GM18507 (cell line): ENCODE measurements around the gene FAM209B.
"Not testable (repeated sequence)": the region's sequence is repeated elsewhere in the genome, so short reads cannot be mapped to it uniquely, and the experiment has no call there.

Experiments
- DNase-seq: peaks from one replicate; pipeline ENCODE4 v3.0.0; 2011; ENCODE audit warnings: low read depth; ENCODE audit not compliant: insufficient read length; ENCODE audit errors: extremely low spot score
- FAIRE-seq: peaks from 2 replicates; lab custom pipeline; 2011; peaks lifted over from hg19 to GRCh38; lab: Jason Lieb, UNC

FAM209B gene, protein sequence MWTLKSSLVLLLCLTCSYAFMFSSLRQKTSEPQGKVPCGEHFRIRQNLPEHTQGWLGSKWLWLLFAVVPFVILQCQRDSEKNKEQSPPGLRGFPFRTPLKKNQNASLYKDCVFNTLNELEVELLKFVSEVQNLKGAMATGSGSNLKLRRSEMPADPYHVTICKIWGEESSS

DNA sequence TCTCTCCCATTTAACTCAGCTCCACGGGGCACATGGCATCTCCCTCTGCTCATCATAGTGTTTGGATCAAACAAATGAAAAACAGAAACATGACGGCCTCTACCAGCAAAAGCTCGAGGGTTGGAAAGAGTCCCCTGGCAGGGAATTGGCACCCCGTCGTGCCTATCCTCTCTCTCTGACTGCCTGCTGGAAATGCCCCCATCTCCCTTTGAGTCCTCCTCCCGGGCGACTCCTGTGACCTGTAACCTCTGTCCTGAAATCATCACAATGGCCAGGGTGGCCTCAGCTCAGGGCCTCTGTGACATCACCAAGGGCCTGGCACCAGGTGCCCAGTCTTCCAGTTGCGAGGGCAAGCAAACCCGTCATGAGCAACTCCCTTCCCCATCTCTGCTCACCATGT is at the start of gene FAM209B:
FAM209B (plus strand) TSS at position 301 of the 400 bp plus-strand sequence; CDS start at position 397, 96 bp downstream.
- not testable (repeated sequence) for DNase-seq, FAIRE-seq

DNA sequence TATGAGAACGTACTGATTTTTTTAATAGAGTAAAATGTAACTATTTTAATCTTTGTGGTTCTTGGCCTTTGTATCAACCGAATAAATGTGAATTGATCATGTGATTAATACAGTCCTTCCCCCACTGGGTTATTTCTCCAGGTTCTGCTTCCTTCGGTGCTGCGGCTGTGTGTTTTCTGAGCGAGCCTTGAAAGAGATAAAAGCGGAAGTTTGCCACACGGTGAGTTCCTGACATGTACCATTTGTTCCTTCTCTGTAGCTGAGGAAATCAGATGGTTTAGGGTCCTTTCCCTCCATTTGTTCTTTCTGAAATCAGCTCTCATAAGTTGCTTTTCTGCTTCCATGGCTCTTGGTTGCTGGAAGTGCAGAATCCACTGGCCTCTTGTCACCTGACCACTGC is 49.1 kb upstream of the FAM209B start:
- no peak for FAIRE-seq
- no peak for DNase-seq

DNA sequence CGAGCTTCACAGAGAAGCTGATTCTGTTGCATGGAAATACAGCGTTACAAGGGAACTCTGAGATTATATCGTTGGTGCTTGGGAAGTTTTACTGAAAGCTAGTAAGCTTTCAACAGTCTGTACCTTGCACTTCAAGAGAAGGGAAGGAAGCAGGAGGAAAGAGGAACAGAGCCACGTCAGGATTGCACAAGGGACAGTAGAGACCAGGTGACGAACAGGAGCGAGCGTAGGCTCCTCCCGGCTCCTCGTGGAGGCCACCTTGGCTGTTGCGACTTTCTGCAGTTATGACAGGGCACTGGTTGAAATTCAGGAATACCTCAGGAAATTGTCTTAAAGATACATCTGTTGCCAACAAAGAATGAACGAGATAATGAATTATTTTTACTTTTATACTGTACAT is 45.8 kb upstream of the FAM209B start:
- no peak for DNase-seq
- no peak for FAIRE-seq

DNA sequence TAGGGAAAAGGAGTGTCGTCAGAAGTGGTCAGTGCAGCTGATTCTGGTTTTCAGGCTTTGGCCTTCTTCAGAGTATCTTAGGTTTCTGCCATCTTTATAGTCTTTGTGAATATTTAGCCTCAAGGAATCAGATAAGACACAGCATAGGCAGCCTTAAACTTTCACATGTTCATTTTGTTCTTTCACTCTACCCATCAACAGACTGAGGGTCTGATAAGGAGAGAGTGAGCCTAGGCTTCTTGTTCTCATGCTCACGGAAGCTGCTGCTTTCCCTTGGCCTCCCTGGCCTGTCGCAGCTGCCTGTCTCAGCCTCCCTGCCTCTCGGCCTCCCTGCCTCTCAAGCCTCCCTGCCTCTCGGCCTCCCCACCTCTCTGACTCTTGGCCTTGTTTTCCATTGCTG is 44.5 kb upstream of the FAM209B start:
- FAIRE-seq (no peak), DNase-seq (no peak)

DNA sequence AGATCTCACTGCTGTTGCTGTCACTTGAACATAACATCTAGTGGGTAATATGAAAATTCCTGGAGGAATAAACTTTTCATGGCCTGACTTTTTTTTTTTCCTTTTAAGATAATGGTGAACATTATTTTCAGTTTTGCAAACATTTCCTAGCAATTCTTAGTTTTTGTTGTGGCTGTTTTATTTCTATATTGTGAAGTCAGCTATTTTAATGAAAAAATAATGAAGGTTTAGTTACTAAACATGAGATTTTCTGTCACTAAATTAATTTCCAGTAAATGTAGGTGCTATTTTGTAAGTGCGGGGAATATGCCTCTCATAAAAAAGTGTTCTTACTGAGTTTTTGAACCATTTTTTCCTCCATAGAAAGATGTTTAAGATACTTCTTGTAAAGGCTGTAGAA is 31.9 kb upstream of the FAM209B start:
- DNase-seq (no peak), FAIRE-seq (no peak)

DNA sequence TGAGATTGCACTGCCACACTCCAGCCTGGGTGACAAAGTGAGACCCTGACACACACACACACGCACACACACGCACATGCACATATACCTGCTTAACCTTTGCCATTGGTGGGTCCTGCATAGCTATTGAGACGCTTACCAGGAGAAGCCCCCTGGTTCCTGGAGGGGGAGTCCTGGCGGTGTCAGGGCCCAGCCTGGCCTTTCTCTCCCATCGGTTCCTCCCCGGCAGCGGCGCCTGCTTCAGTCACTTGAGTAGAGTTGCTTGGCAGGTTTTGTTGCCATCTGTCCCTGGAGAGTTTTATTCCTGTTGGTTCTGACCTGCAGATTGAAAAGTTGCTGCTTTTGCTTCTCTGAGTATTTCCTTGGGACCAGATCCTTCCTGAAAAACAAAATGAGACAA is 29.1 kb upstream of the FAM209B start:
- FAIRE-seq (no peak), DNase-seq (no peak)

DNA sequence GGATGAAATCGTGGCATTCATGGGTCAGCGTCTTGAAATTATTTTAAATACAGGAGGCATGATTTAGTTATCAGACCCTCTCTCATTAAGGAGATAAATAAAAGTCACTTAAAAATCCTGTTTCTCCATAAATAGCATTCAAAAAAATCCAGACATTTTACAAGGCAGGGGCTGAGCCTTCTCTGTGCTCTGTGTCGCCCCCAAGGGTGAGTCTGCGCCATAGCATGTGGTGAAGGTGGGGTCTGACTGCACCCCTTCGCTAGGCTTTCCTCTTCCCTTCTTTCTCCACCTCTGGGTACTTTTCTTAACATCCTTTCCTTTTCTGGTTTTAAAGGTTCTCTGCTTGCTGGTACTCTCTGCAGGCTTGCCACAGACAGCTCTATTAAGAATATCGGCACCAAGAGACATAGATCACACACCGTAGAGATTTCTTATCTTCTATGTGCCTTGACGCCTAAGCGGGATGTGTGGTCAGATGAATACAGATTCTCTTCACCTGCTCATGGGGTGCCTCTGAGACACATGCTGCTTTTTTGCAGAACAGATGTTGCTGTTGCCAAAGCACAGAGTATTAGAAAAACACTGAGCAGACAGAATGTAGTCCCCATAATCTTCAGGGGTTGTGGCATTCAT is 28.6 kb upstream of the FAM209B start:
- FAIRE-seq (no peak), DNase-seq (no peak)

DNA sequence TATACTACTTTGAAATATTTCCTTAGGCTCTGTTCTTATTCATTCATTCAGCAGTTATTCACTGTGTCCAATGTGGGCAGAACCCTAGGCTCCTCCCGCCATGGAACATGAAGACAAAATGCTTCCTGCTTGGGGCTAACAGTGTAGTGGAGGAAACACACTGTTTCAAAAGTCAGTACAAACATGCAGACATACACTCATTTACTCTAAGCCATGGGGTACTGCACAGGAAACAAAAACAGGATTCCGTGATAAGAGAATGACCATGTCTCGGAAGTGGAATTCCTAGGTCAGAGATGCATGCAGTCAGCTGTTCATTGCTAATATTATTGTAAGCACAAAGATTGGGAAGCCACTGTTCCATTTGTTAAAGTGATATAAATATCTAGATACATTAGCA is 26.9 kb upstream of the FAM209B start:
- no peak for DNase-seq
- FAIRE-seq = no peak

DNA sequence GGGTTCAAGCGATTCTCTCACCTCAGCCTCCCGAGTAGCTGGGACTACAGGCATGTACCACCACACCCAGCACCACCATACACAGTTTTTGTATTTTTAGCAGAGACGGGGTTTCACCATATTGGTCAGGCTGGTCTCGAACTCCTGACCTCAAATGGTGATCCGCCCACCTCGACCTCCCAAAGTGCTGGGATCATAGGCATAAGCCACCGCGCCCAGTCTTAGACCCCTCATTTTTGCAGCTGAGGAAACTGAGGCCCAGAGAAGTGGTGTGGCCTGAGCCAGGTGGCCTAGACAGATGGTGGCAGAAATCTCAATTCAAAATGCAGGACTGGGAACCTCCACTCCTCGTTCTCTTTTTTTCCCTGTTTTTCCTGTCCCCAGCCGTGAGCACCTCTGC is 21.1 kb upstream of the FAM209B start:
- FAIRE-seq (no peak), DNase-seq (no peak)

DNA sequence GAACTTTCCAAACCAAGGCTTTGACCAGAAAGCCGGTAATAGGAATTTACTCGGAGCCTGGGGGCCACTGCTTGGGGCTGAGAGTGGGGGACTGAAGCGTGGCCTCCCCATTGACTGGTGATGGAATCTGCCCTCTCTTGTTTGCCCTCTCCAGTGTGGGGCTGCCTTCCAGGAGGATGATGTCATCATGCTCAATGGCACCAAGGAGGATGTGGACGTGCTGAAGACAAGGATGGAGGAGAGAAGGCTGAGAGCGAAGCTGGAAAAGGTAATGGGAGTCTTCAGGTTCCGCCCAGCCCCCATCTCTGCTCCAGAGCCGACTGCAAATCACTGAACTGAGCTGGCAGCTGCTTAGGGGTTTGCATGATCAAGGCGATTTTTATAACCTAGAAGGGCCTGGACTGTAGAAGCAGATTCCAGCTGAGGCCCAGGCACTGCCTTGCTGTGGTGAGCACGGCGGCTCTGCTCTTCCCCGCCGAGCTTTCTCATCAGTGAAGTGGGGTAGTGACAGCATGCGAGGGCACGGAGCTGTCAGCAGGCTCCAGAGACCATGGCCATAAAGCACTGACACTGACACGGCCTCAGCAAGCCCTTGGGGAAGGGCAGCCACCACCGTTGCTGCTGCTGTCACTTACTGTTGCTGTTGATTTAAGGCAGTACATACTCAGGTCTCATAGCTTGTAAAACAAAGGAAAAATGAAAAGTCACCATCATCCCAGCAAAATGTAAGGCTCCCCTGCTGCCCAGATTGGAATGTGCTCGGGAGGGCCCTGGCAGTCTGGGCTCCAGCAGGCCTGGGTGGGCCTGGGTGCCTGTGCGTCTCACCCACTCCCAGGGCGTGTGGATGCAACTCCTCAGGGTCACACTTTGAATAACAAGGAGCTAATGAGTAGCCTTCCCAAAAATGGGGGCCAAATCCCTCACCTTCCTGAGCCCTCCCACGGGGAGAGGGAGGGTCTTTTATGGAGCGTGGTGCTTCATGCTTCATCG is 19.6 kb upstream of the FAM209B start:
- DNase-seq (no peak), FAIRE-seq (no peak)

DNA sequence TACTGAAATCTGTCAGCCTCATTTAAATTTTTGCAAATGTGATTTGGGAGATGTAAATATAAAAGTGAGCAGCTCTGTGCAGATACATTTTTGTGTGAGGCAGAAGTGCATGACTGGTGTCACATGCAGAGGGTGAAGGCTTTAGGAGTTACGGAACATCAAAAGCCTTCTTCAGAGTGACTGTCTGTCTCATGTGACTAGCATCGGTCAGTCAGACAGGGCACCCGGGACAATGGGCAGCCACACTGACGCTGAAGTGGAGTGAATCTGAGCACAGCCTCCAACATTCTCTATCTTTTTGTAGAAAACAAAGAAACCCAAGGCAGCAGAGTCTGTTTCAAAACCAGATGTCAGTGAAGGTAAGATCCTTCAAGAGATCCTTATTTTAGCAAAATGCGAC is 16.4 kb upstream of the FAM209B start:
- no peak for FAIRE-seq
- no peak for DNase-seq

DNA sequence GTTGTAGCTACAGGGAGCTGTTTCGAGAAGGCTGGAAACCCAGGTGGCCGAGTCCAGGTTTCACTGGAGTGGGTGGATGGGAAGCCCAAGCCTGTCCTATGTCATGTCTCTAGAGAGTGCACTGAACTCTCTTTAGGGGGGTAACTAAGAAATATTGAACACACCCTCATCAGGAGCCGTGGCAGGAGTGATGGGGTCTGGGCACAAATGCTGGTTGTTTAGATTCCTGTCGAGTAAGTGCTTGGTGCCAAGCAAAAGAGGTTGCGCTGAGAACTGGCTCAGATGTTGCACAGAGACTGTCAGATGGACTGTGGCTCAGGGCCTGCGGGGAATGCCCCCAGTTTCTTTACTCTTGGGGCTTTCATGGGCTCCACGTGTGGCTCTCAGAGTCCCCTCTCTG is 15.8 kb upstream of the FAM209B start:
- DNase-seq = no peak
- no peak for FAIRE-seq

DNA sequence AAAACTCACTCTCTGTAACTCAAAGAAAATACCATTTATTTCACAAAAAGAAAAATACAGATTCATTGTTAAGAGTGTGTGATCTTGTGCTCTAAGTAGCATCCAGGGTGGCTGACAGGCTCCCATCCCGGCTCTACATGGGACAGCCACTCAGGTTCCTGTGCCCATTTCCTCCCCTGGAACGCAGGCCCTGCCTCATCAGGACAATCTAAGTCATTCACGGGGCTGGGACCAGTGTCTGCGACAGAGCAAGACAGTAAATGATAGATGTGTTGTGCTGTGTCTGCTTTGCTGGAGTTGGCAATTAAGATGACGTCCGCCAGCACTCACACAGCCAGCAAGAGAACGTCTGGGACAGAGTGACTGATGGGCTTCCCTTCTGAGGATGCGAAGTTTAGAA is 15.4 kb upstream of the FAM209B start:
- FAIRE-seq (no peak), DNase-seq (no peak)

DNA sequence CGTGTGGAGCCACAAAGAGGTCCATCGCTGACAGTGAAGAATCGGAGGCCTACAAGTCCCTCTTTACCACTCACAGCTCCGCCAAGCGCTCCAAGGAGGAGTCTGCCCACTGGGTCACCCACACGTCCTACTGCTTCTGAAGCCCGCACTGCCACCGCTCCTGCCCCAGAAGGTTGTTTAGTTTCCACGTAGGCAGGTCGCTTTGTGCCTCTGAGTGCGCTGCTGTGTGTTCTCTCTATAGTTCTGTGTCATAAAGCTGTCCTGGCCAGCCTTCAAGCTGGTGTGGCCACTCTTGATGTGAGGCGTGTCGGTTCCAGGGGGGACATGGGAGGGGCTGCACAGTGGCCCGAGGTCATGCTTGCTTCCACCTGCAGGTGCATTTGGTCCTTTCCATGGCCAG is 14.9 kb upstream of the FAM209B start:
- DNase-seq (no peak), FAIRE-seq (no peak)

DNA sequence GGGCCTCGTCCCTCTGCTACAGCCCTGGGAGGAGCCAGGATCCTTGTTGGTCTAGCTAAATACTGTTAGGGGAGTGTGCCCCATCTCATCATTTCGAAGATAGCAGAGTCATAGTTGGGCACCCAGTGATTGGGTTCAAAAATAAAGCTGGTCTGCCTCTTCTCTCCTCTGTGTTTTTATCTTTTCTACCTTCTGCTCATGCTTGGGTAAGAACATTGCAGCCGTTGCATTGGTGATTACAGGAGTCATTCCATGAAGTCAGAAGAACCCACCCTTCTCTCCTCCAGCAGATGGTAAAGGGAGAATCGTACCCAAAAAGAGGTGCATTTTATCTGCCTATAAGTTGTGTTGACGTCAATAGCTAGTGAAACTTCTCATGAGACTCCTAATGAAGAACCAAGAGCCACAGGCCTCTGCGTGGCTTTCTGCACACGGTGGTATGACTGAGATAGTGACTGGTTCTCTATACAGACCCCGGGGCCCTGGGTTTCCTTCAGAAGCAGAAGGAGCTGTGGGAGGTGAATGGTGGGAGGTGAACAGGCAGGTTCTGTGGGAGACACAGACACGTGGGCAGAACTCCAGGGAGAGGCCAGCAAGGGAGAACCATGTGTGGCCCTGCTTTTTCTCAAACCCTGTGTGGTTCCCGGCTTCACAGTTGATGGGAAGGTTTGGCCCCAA is 14.2 kb upstream of the FAM209B start:
- FAIRE-seq (no peak), DNase-seq (no peak)

DNA sequence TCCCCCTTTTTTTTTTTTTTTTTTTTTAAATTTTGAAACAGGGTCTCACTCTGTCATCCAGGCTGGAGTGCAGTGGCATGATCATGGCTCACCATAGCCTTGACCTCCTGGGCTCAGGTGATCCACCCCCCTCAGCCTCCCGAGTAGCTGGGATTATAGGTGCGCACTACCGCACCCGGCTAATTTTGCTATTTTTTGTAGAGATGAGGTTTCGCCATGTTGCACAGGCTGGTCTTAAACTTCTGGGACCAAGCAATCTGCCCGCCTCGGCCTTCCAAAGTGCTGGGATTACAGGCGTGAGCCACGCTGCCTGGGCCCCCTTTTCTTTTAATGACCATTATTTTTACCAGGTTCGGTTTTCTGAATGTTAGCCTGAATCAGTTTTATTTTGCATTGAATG is 13.5 kb upstream of the FAM209B start:
- FAIRE-seq (no peak), DNase-seq (no peak)

DNA sequence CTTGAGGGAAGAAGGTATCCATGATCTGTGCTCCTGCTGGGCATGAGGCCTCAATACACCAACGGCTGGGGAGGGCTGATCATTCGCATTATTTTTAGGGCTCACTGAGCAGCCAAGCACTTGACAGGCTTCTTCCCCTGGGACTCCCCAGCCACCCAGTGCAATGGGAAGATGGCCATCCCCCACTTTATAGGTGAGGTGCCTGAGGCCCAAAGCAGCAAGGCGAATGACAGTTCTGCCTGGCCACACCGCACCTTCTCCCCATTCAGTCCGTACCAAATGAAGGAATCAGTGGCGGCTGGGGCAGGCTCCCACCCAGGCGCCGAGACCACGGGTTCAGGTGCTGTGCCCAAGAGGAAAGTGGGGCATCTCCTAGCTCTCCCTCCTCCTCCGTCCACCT is 12.9 kb upstream of the FAM209B start:
- no peak for DNase-seq
- FAIRE-seq = no peak

DNA sequence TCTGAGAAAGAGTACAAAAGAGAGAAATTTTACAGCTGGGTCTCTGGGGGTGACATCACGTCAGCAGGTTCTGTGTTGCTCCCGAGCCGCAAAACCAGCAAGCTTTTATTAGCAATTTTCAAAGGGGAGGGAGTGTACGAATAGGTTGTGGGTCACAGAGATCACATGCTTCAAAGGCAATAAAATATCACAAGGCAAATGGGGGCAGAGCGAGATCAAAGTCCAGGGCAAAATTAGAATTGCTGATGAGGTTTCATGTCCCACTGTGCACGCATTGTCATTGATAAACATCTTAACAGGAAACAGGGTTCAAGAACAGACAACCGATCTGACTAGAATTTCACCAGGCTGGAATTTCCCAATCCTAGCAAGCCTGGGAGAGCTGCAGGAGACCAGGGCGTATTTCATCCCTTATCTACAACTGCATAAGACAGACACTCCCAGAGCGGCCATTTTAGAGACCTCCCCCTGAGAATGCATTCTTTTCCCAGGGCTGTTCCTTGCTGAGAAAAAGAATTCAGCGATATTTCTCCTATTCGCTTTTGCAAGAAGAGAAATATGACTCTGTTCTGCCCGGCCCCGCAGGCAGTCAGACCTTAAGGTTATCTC is 12.2 kb upstream of the FAM209B start:
- not testable (repeated sequence) for DNase-seq, FAIRE-seq

DNA sequence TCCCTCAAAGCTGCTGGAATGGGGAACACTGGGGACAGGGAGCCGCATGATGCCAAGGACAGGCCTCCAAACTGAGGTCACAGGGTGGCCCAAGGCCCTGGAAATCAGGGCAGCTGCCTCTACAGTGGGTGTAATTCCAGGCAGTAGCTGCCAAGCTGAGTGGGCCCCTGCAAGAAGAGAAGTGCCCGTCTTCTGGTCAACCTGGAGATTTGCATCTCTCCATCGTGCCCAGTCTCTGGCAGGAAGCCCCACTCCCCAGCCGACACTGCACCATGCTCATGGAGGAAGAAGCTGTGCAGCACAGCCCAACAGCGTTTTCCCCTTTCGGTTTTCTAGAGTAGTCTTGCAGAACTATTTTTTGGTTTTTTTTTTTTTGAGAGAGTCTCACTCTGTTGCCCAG is 10.7 kb upstream of the FAM209B start:
- no peak for DNase-seq
- no peak for FAIRE-seq

DNA sequence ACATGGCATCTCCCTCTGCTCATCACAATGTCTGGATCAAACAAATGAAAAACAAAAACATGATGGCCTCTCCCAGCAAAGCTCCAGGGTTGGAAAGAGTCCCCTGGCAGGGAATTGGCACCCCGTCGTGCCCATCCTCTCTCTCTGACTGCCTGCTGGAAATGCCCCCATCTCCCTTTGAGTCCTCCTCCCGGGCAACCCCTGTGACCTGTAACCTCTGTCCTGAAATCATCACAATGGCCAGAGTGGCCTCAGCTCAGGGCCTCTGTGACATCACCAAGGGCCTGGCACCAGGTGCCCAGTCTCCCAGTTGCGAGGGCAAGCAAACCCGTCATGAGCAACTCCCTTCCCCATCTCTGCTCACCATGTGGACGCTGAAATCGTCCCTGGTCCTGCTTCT is 8.6 kb upstream of the FAM209B start, which contains the start of gene FAM209A:
FAM209A (plus strand) TSS at position 301 of the 400 bp plus-strand sequence; CDS start at position 366, 65 bp downstream.
- not testable (repeated sequence) for DNase-seq, FAIRE-seq
